ENCODE results near the gene PRSS33.

PRSS33 gene

DNA sequence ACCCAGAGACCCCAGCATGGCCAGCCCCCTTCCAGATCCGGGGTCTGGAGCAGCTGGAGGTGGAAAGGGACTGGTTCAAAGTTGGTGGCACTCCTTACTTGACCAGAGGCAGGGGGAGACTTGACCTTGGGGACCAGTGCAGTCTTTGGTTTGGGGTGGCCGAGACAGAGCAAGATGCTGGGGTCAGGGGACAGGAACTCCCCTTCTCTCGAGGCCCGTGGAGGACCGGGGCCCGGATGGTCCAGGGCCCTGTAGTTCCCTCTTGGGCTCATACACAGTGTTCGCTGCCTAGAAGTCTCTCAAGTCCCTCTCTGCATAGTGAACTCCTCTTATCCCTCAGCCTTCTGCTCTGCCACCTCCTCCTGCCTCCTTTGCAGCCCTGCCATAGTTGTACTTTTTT is 601 bp upstream of the PRSS33 start:
- TF ChIP-seq, protein P1, sequence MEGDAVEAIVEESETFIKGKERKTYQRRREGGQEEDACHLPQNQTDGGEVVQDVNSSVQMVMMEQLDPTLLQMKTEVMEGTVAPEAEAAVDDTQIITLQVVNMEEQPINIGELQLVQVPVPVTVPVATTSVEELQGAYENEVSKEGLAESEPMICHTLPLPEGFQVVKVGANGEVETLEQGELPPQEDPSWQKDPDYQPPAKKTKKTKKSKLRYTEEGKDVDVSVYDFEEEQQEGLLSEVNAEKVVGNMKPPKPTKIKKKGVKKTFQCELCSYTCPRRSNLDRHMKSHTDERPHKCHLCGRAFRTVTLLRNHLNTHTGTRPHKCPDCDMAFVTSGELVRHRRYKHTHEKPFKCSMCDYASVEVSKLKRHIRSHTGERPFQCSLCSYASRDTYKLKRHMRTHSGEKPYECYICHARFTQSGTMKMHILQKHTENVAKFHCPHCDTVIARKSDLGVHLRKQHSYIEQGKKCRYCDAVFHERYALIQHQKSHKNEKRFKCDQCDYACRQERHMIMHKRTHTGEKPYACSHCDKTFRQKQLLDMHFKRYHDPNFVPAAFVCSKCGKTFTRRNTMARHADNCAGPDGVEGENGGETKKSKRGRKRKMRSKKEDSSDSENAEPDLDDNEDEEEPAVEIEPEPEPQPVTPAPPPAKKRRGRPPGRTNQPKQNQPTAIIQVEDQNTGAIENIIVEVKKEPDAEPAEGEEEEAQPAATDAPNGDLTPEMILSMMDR (IDR thresholded peaks at IDR 0.05; ENCODE audit: low read length, missing control alignments) = no peak
- H3K4me3 ChIP-seq (replicated peaks; ENCODE audit: low read depth, low read length) = no peak overlapping the region
- DNase-seq (ENCODE audit: low read depth) = no peak

DNA sequence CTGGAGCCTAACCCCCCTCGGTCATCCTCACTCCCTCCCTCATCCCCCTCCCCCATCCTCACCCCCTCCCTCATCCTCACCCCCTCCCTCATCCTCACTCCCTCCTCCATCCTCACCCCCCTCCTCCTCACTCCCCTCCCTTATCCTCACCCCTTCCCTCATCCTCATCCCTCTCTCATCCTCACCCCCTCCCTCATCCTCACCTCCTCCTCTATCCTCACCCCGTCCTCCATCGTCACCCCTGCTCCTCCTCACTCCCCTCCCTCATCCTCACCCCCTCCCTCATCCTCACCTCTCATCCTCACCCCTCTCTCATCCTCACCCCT is 571 bp downstream of the PRSS33 start:
- TF ChIP-seq, protein P1 (IDR thresholded peaks at IDR 0.05; ENCODE audit: low read length, missing control alignments) = no peak
- no peak for DNase-seq (ENCODE audit: low read depth)
- H3K4me3 ChIP-seq (replicated peaks; ENCODE audit: low read depth, low read length) = no peak overlapping the region

DNA sequence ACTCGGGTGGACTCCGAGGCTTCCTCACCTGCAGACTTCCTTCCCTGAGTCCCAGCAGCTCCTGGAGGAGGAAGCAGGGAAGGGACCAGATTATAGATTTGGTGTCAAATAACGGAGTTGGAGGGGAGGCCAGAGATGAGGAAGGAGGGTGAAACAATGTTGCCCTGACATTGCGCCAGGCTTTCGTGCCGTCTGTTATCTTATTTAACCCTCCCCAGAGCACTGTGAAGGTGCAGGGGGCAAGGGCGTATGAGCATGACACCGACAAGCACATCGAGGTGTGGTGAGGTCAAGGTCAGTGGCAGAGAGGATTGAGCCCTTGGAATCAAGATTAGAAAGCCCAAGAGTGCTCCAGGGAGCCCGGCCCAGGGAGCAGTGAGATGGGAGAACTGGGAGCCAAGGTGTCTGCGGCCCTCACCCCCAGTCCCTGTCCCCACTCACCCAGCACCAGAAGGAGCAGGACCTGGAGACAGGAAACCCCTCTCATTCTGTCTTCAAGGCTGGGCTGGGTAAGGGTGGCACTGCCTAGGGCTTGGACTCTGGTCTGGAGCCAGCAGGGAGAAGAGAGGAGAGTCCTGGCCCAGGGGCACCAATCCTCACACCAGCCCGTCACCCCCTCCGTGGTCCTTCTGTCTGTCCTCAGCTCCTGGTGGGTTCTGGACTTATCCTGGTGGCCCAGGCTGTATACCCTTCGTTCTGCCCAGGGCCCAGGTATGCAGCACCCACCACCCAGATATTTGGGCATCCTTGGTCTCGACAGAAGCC is 1.1 kb downstream of the PRSS33 start:
- DNase-seq (ENCODE audit: low read depth) = no peak
- no peak overlapping the region for H3K4me3 ChIP-seq (replicated peaks; ENCODE audit: low read depth, low read length)
- TF ChIP-seq, protein P1 (IDR thresholded peaks at IDR 0.05; ENCODE audit: low read length, missing control alignments) = no peak

DNA sequence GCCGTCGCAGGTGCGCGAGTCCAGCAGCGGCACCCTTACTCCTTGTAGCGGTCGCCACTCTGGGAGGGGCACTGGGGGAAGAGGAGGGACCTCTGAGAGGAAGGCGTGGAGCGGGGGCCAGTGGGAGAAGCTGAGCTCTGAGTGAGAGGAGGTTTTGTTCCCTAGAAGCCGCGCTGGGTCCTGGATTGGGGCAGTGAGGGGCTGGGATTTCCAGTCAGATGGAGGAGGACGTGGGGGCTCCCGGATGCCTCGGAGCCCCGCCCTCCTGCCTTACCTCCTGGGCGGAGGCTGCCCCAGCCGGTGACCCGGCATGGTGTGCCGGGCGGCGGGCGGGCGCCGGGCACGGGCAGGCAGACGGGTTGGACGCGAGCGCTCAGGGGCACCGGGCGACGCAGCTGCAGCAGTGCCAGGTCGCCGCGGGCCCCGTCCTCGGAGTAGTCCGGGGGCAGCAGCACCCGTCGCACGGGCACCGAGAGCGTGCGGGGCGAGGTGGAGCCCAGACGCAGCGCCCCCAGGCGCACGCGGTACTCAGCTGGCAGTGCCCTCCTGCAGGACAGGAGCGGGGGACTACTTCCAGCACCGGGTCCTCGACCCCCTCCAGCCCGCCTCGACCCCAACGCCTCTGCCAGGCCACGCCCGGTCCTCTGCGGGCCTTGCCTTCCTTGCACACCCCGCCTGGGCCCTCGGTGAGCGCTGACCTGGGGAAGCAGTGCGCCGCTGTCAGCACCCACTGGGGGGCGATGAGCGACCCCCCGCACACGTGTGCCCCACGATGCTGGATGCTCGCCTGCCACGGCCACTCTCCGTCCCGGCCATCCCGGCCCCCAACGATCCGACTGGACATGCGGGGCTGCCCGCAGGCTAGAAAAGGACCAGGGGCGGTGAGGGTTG is 2.0 kb downstream of the PRSS33 start:
- no peak for DNase-seq (ENCODE audit: low read depth)
- TF ChIP-seq, protein P1 (IDR thresholded peaks at IDR 0.05; ENCODE audit: low read length, missing control alignments) = no peak
- no peak overlapping the region for H3K4me3 ChIP-seq (replicated peaks; ENCODE audit: low read depth, low read length)

DNA sequence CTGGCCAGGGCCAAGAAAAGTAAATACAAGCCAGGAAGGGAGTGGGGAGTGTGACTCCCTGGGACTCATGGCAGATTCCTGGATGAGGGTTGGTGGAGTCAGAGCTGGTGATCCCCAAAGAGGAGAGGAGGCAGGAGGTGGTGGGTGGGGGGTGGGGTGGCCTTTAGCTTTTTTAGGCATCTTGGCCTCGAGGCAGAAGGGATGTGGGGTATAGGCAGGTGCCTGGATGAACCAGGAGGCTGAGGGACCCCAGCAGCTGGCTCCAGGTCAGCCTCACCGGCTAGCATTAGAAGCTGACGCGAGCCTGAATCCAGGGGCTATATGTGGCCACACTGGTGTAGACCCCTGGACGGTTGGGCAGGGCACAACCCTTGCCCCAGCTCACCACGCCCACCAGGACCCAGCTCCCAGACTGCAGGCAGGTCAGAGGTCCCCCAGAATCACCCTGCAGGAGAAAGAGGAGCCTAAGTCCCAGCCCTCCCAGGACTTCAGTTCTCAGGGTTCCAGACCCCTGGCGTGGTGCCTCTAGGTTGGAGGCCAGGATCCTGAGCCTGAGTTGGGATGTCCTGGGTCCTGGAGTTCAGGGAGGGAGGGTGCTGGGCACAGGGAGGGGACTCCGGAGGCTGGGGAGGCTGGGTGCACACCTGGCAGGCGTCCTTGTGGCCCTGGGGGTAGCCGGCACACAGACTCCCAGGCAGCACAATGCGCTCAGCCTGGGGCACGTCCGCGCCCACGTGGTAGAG is 2.8 kb downstream of the PRSS33 start:
- TF ChIP-seq, protein P1 (IDR thresholded peaks at IDR 0.05; ENCODE audit: low read length, missing control alignments) = no peak
- no peak for DNase-seq (ENCODE audit: low read depth)
- H3K4me3 ChIP-seq (replicated peaks; ENCODE audit: low read depth, low read length) = no peak overlapping the region

DNA sequence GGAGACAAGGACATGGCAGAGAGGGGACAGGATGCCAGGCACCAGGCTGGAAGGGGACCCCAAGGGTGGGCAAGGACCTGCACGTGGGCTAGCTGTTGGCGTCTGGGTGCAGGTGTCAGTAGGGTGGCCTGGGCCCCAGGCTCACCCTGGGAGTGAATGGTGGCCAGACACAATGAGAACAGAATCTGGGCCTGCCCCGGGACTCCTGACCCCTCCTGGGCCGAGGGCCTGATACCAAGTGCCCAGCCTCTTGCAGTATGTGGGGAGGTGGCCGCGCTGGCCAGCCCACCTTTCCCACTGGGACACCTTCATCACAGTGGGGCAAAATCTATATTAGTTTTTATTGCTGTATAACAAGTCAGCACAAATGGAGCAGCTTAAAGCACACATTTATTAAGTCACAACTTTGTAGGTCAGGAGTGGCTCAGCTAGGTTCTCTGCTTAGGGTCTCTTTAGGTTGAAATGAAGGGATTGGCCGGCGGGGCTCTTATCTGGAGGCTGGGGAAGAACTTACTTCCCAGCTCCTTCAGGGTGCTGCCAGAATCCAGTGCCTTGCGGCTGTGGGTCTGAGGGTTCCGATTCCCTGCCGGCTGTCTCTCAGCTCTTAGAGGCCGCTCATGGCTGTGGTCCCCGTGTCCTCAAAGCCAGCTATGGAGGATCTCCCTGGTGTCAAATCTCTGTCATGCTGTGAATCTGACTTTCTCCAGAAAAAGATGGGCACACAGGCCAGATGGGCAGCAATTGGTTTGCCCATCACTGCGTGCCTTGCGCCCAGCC is 3.6 kb downstream of the PRSS33 start:
- H3K4me3 ChIP-seq (replicated peaks; ENCODE audit: low read depth, low read length) = no peak overlapping the region
- no peak for DNase-seq (ENCODE audit: low read depth)
- TF ChIP-seq, protein P1 (IDR thresholded peaks at IDR 0.05; ENCODE audit: low read length, missing control alignments) = no peak

Data from fibroblast of pulmonary artery (primary cell).